AG10803 (cell line): Measurements from ENCODE around the gene ABHD16B.

ENCODE experiments used
- DNase-seq: peaks from one replicate; pipeline ENCODE4 v3.0.0; 2010; ENCODE audit warnings: low read depth
- H3K4me3 ChIP-seq: 2 replicates; pipeline ENCODE4 v1.5.1; 2011; ENCODE audit warnings: mild to moderate bottlenecking, low read length, control low read depth
- TF ChIP-seq, protein P1 (sequence below): conservative IDR thresholded peaks from 2 replicates; pipeline ENCODE4 v1.5.1; 2011; ENCODE audit warnings: mild to moderate bottlenecking, low read length, control low read depth, inconsistent platforms

The ABHD16B gene

GRCh38 chr20:63835021-63835858 is 26.1 kb upstream of the ABHD16B start:
- no peak overlapping the region for H3K4me3 ChIP-seq
- TF ChIP-seq, protein P1, sequence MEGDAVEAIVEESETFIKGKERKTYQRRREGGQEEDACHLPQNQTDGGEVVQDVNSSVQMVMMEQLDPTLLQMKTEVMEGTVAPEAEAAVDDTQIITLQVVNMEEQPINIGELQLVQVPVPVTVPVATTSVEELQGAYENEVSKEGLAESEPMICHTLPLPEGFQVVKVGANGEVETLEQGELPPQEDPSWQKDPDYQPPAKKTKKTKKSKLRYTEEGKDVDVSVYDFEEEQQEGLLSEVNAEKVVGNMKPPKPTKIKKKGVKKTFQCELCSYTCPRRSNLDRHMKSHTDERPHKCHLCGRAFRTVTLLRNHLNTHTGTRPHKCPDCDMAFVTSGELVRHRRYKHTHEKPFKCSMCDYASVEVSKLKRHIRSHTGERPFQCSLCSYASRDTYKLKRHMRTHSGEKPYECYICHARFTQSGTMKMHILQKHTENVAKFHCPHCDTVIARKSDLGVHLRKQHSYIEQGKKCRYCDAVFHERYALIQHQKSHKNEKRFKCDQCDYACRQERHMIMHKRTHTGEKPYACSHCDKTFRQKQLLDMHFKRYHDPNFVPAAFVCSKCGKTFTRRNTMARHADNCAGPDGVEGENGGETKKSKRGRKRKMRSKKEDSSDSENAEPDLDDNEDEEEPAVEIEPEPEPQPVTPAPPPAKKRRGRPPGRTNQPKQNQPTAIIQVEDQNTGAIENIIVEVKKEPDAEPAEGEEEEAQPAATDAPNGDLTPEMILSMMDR: no peak
- peak; percentile 96 for DNase-seq

GRCh38 chr20:63836458-63837344 is 24.6 kb upstream of the ABHD16B start:
- TF ChIP-seq, protein P1: no peak
- H3K4me3 ChIP-seq: no peak overlapping the region
- no peak for DNase-seq

GRCh38 chr20:63837479-63837878 is 23.8 kb upstream of the ABHD16B start:
- no peak for DNase-seq
- H3K4me3 ChIP-seq: no peak overlapping the region
- TF ChIP-seq, protein P1: no peak

GRCh38 chr20:63839620-63840019 is 21.7 kb upstream of the ABHD16B start:
- H3K4me3 ChIP-seq: no peak overlapping the region
- TF ChIP-seq, protein P1: no peak
- DNase-seq: no peak

DNA sequence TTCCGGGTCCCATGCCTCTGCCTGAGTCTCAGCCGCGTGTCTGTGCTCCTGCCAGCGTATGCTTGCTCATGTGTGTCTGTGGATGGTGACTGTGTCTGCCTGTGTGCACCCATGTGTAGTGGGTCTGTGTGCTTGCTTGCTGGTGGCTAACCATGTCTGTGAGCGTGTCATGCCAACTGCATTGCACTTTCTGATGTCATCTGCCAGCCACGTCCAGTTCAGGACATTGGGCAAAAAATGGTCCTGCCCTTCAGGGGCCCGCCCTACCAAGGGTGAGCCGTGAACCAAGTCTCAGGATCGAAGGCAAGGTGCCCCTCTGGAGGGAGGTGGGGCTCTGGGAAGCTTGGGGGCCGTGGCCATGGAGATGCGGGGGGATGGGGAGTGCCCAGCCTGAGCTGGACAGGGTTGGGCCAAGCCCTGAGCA is 20.9 kb upstream of the ABHD16B start:
- TF ChIP-seq, protein P1: no peak
- no peak overlapping the region for H3K4me3 ChIP-seq
- no peak for DNase-seq

GRCh38 chr20:63842258-63842657 is 19.0 kb upstream of the ABHD16B start:
- TF ChIP-seq, protein P1: no peak
- DNase-seq: no peak
- H3K4me3 ChIP-seq: no peak overlapping the region
